ENCODE results near the gene WDR31.
A peak's percentile ranks its signal among the peaks of the same experiment; 100 is the strongest.
"Not testable (repeated sequence)": the region's sequence is repeated elsewhere in the genome, so short reads cannot be mapped to it uniquely, and the experiment has no call there.

The WDR31 gene

GRCh38 chr9:113328045-113328782 is 11.9 kb downstream of the WDR31 start:
- no peak for DNase-seq

GRCh38 chr9:113326230-113326629 is 13.8 kb downstream of the WDR31 start:
- DNase-seq, result no peak

GRCh38 chr9:113322671-113323070 is 17.4 kb downstream of the WDR31 start:
- DNase-seq, result no peak

- no peak for DNase-seq
Observed at GRCh38 chr9:113320051-113320450, 20.0 kb downstream of the WDR31 start.

GRCh38 chr9:113319054-113319453 is 21.0 kb downstream of the WDR31 start:
- DNase-seq, result no peak

- no peak for DNase-seq
Observed at GRCh38 chr9:113317777-113318176, 22.3 kb downstream of the WDR31 start.

GRCh38 chr9:113316030-113316429 is 24.0 kb downstream of the WDR31 start:
- no peak for DNase-seq

GRCh38 chr9:113315231-113315630 is 24.8 kb downstream of the WDR31 start:
- no peak for DNase-seq

- DNase-seq, result no peak
Observed at GRCh38 chr9:113313261-113313660, 26.8 kb downstream of the WDR31 start.

GRCh38 chr9:113311961-113312360 is 28.1 kb downstream of the WDR31 start:
- no peak for DNase-seq

- DNase-seq, result no peak
Observed at GRCh38 chr9:113310538-113310937, 29.5 kb downstream of the WDR31 start.

GRCh38 chr9:113309204-113309813 is 30.8 kb downstream of the WDR31 start:
- peak; percentile 8 to 48 for DNase-seq

- DNase-seq, result no peak
Observed at GRCh38 chr9:113307396-113307975, 32.6 kb downstream of the WDR31 start.

GRCh38 chr9:113306566-113306965 is 33.5 kb downstream of the WDR31 start:
- DNase-seq, result no peak

GRCh38 chr9:113302792-113303418 is 37.2 kb downstream of the WDR31 start, which contains the start of gene RNF183:
Gene RNF183, minus strand, starts transcription at chr9:113303376. Its CDS starts 5,192 bp downstream, at chr9:113298184.
- DNase-seq, result no peak

- DNase-seq, result no peak
Observed at GRCh38 chr9:113301548-113301947, 38.5 kb downstream of the WDR31 start.

GRCh38 chr9:113299800-113300292 is 40.2 kb downstream of the WDR31 start:
- peak in 1 of 2 donors; percentile 7 for DNase-seq

- DNase-seq, result no peak
Observed at GRCh38 chr9:113298924-113299770, 40.9 kb downstream of the WDR31 start.

GRCh38 chr9:113298311-113298710 is 41.8 kb downstream of the WDR31 start:
- DNase-seq, result no peak

- DNase-seq, result no peak
Observed at GRCh38 chr9:113296796-113297558, 43.1 kb downstream of the WDR31 start.

- not testable (repeated sequence) for DNase-seq
Observed at GRCh38 chr9:113296247-113296646, 43.8 kb downstream of the WDR31 start.
